Limb (tissue), 2 donors: ENCODE measurements around the gene FHIP1B.
"Not testable (repeated sequence)": the region's sequence is repeated elsewhere in the genome, so short reads cannot be mapped to it uniquely, and the experiment has no call there.

Experiments
- DNase-seq, 2 donors: peaks; one replicate each; pipeline ENCODE4 v3.0.0-alpha.2; 2016; ENCODE audit errors: extremely low spot score in 2 of 2

The FHIP1B gene

GRCh38 chr11:6234387-6235107 is at the start of gene FHIP1B:
FHIP1B (minus strand) TSS chr11:6234636; CDS start chr11:6224516, 10,120 bp downstream.
- peak; percentile 99 to 100 for DNase-seq

GRCh38 chr11:6283453-6284023 is 49.1 kb upstream of the FHIP1B start:
- DNase-seq: no peak

GRCh38 chr11:6280809-6281208 is 46.4 kb upstream of the FHIP1B start:
- not testable (repeated sequence) for DNase-seq

DNA sequence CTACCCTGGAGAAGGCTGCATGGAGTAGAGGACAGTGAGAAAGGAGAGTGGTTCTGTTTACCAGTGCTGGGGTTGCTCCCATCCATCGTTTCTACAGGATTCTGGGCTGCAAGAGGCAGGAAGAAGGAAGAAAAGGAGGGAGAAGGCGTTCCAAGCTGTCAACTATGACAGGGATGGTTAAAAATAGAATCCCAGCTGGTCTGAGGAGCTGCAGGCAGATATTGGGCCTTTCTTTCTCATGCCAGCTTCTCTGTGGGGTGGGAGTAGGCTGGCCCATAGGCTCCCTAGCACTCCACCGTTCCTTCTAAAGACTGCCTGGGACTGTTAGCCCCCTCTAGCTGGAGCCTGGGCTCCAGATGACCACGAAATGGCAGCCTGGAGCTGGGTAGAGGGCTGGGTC is 38.8 kb upstream of the FHIP1B start:
- DNase-seq: peak in 1 of 2 donors; percentile 15

GRCh38 chr11:6271598-6271997 is 37.2 kb upstream of the FHIP1B start:
- no peak for DNase-seq

GRCh38 chr11:6270584-6271246 is 36.3 kb upstream of the FHIP1B start:
- peak in 1 of 2 donors; percentile 25 for DNase-seq

GRCh38 chr11:6269994-6270393 is 35.6 kb upstream of the FHIP1B start:
- DNase-seq: no peak

- DNase-seq: no peak
Measured at GRCh38 chr11:6268820-6269219, 34.4 kb upstream of the FHIP1B start.

GRCh38 chr11:6263662-6264061 is 29.2 kb upstream of the FHIP1B start:
- DNase-seq: no peak

DNA sequence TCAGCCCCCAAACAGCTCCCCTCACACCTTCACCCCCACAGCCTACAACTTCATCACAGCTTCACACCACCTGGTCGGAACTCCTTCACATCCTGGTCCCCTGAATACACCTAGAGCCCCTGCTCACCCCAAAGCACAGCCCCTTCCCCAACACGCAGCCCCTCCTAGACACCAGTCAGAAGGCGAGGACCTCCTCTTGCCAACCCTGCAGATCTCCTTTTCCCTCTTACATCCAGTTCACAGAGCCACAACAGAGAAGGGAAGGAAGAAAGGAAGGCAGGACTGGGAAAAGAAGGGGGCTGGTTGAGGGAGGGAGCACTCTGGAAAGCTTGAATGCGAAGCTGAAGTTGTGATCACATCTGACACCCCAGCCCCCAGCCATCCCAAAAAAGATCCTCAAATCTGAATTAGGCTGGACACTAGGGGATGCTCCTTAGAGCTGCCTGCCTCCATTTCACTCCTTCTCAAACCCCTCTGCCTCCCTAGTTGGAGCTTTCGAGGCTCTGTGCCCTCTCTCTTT is 25.8 kb upstream of the FHIP1B start:
- no peak for DNase-seq

GRCh38 chr11:6258571-6259081 is 24.2 kb upstream of the FHIP1B start:
- DNase-seq: peak in 1 of 2 donors; percentile 46

DNA sequence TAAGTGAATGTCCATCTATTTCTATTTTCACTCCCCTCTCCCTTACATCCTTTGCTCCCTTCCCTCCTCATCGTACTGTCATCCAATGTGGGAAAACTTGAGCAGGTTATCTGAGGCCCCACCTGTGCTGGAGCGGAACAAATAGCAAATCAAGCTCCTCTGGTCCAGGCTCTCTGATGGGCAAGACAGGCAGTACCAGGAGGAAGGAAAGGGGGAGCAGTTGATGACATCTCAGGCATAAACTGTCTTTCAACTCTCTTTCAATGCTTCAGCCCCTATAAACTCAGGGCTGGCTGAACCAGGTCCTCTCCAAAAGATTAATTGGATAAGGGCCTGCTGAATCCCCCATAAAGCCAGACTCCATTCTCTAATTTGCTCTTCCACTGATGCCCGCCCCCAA is 23.7 kb upstream of the FHIP1B start:
- no peak for DNase-seq

- no peak for DNase-seq
Measured at GRCh38 chr11:6253197-6253596, 18.8 kb upstream of the FHIP1B start.

GRCh38 chr11:6251990-6252473 is 17.6 kb upstream of the FHIP1B start:
- no peak for DNase-seq

- DNase-seq: peak; percentile 65 to 85
Measured at GRCh38 chr11:6251120-6251733, 16.8 kb upstream of the FHIP1B start.

DNA sequence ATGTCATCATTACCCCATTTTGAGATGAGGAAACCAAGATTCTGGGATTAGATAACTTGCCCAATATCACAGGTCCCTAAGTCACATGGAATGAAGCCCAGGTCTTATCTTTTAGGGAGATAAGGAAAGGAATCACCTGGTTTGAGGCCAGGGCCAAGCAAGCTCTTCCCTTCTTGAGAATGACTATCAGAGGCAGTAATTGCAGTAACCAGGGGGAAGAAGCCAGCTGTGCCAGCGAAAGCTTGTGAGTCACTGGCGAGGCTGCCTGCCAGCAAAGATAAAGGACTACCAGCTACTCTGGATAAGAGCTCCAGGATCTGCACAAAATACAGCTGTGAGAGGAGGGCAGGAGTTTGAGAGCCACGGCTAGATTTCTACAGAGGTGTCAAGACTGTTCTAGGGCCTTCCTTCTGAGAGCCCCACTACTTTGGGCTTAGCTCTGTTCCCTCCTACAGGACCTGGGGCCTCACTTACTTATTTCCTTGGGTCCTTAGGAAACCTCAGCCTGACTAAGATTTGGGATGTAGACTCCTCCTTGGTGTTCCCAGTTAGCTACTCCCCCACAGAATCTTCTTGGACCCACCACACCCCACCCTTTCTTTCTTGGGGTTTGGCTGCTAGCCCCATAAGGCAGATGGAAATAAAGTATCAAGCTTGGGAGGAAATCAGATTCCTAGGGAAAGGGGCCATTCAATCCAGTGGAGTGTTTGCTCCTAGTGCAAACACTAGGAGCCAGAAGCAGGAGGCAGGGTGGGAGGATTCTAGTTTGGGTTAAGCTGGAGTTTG is 15.5 kb upstream of the FHIP1B start:
- DNase-seq: no peak

DNA sequence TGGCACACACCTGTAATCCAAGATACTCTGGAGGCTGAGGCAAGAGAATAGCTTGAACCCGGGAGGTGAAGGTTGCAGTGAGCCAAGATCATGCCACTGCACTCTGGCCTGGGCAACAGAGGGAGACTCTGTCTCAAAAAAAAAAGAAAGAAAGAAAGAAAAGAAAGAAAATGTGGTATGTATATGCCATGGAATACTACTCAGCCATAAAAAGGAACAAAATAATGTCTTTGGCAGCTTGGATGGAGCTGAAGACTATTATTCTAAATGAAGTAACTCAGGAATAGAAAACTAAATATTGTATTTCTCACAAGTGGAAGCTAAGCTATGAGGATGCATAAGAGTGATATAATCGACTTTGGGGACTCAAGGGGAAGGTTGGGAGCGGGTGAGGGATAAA is 14.5 kb upstream of the FHIP1B start:
- not testable (repeated sequence) for DNase-seq

DNA sequence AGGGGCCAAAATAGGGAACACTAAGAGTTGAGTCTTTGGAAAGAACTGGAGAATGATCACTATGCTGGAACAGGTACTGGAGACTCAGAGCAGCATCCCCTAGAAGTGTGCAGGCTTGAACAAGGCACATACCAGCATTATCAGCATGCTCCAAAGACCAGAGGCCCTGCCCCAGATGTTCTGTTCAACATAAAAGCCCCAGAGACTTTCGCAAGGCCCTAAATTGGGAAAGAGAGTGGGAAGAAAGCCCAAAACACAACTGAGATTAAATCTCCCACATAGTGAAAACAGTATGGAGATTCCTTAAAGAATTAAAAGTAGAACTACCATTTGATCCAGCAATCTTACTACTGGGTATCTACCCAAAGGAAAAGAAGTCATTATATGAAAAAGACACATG is 13.8 kb upstream of the FHIP1B start:
- no peak for DNase-seq

DNA sequence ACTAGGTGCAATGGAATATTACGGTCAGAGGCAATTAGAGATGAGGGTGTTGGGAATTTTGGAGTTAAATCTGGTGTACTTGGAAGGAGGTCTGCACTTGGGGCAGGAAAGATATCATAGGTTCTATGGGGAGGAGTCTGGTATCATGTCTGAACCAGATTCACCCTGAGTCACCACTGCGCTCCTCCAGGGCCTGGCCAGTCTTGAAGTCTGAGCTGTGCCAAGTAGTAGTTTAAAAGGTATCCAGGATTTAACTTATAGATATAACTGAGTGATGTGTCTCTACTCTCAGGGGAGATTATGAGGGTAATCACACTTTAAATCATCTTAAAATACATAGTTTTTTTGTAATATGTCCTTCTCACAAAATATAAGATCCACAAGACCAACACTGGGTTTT is 11.1 kb upstream of the FHIP1B start:
- DNase-seq: no peak

- DNase-seq: no peak
Measured at GRCh38 chr11:6241316-6241715, 6.9 kb upstream of the FHIP1B start.

DNA sequence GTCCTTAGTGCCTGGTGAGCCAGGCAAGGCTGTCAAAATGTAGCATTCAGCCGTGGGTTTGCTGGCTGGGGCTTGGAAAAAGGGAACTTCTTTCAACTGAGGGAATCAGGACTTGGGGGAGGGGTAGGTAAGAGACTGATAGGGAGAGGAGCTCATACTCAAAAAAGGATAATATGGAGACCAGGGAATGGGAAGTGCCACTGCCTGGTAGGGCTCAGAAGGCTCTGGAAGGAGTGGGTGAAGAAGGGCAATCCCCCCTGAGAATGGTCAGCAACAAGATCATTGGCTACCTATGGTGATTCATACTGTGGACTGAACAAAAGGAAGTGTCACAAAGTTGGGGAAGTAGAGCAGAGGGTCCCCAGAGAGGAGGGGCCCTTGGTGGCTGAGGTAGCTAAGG is 6.3 kb upstream of the FHIP1B start:
- DNase-seq: no peak
